GM12878 (cell line): ENCODE data around the gene TSPEAR. TPM values are rescaled to one million over a fixed set of nuclear protein-coding genes. Genes with fewer than 3 reads are reported as not detected.

Source experiments
- ATAC-seq: fragments of 200-7000 bp; cut with Tn5 transposase; 3 replicates; pipeline ENCODE4 v1.9.1; 2020; ENCODE audit warnings: mild to moderate bottlenecking, moderate library complexity
- BruUV-seq: library from RNA; stranded (reverse); fragments of 400-500 nt; replicated peaks from 2 replicates; lab custom pipeline; 2021; lab: Mats Ljungman, UMichigan
- CTCF ChIA-PET: fragments of 300-600 bp; sonication (Branson Sonifier 250); formaldehyde crosslinking; extraction: SDS; loops from one replicate; lab custom pipeline; 2021; ENCODE audit warnings: inconsistent platforms; lab: Yijun Ruan, JAX
- POLR2A ChIA-PET: fragments of 350-600 bp; formaldehyde crosslinking; extraction: SDS; loops from one replicate; lab custom pipeline; 2021; ENCODE audit warnings: inconsistent platforms; lab: Charles Lee
- RAD21 ChIA-PET: fragments of 300-600 bp; sonication (Branson Sonifier 250); formaldehyde crosslinking; loops from one replicate; lab custom pipeline; 2023; ENCODE audit warnings: antibody characterized with exemption; ENCODE audit not compliant: unreplicated experiment; lab: Charles Lee
- SMC1A ChIA-PET: fragments of 300-600 bp; sonication (Branson Sonifier 250); formaldehyde crosslinking; loops from one replicate; lab custom pipeline; 2023; ENCODE audit not compliant: unreplicated experiment, uncharacterized antibody; lab: Charles Lee
- DNase-seq: peaks from one replicate; pipeline ENCODE4 v3.0.0-alpha.2; 2011; ENCODE audit warnings: low read depth, low spot score
- FAIRE-seq: peaks from 3 replicates; lab custom pipeline; 2011; peaks lifted over from hg19 to GRCh38; lab: Jason Lieb, UNC
- H2AFZ ChIP-seq: 2 replicates; pipeline ENCODE4 v1.6.0; 2011; ENCODE audit warnings: low read depth, low read length, control low read depth; ENCODE audit not compliant: control insufficient read depth
- H3K27ac ChIP-seq: 2 replicates; pipeline ENCODE4 v1.5.1; 2011; ENCODE audit warnings: control low read depth; ENCODE audit not compliant: control insufficient read depth, insufficient read depth
- H3K27me3 ChIP-seq, 2 experiments: replicated peaks in 1 of 2; 2 replicates each; pipeline versions ENCODE4 v1.6.0 to v1.6.1; 2011; ENCODE audit warnings: low read length in 1 of 2; ENCODE audit not compliant: control insufficient read depth in 2 of 2, insufficient read depth in 2 of 2
- H3K36me3 ChIP-seq, 2 experiments: 2 replicates each; pipeline ENCODE4 v1.5.1; 2011; ENCODE audit warnings: low read length in 1 of 2; ENCODE audit not compliant: control insufficient read depth in 2 of 2, insufficient read depth in 2 of 2
- H3K4me1 ChIP-seq: 2 replicates; pipeline ENCODE4 v1.6.1; 2011; ENCODE audit warnings: mild to moderate bottlenecking, low read length, moderate library complexity, mixed read lengths; ENCODE audit not compliant: control insufficient read depth, insufficient read depth
- H3K4me2 ChIP-seq: 2 replicates; pipeline ENCODE4 v1.6.0; 2011; ENCODE audit warnings: control low read depth; ENCODE audit not compliant: control insufficient read depth, insufficient read depth
- H3K4me3 ChIP-seq: fragments of 200-600 bp; sonication (generic); 2 replicates; pipeline ENCODE4 v1.5.1; 2016
- H3K79me2 ChIP-seq: 2 replicates; pipeline ENCODE4 v1.6.0; 2011; ENCODE audit warnings: low read length; ENCODE audit not compliant: control insufficient read depth, insufficient read depth
- H3K9ac ChIP-seq: 2 replicates; pipeline ENCODE4 v1.8.0; 2011; ENCODE audit warnings: low read length, control low read depth, mixed read lengths; ENCODE audit not compliant: control insufficient read depth, insufficient read depth
- H3K9me3 ChIP-seq: replicated peaks from 3 replicates; pipeline ENCODE4 v1.5.1; 2011; ENCODE audit warnings: mild to moderate bottlenecking, low read length; ENCODE audit not compliant: control insufficient read depth, insufficient read depth
- H4K20me1 ChIP-seq: 2 replicates; pipeline ENCODE4 v1.6.0; 2011; ENCODE audit not compliant: control insufficient read depth, insufficient read depth
- CREB1 ChIP-seq: IDR thresholded peaks from 2 replicates; pipeline ENCODE4 v1.6.1; 2012; ENCODE audit warnings: low read depth, mild to moderate bottlenecking, inconsistent platforms
- CREM ChIP-seq: IDR thresholded peaks from 2 replicates; pipeline ENCODE4 v1.6.1; 2014; ENCODE audit warnings: antibody characterized with exemption, low read depth
- EP300 ChIP-seq, 2 experiments: fragments of 150-350 bp in 1 of 2; IDR thresholded peaks; 2 replicates each; pipeline ENCODE4 v1.6.1; 2011 to 2012; ENCODE audit warnings: low read depth in 2 of 2, low read length in 2 of 2, borderline replicate concordance in 1 of 2, improper control_type of control experiment in 1 of 2, inconsistent platforms in 1 of 2; ENCODE audit not compliant: control insufficient read depth in 1 of 2
- IRF4 ChIP-seq: IDR thresholded peaks from 2 replicates; pipeline ENCODE4 v1.6.1; 2011; ENCODE audit warnings: low read depth, low read length
- LARP7 ChIP-seq: fragments of 450-650 bp; IDR thresholded peaks from 2 replicates; pipeline ENCODE4 v1.6.1; 2017; ENCODE audit warnings: mild to moderate bottlenecking
- PAX5 ChIP-seq: IDR thresholded peaks from 2 replicates; pipeline ENCODE4 v1.6.1; 2011; ENCODE audit warnings: low read depth, low read length, borderline replicate concordance
- PBX3 ChIP-seq: IDR thresholded peaks from 2 replicates; pipeline ENCODE4 v1.6.1; 2011; ENCODE audit warnings: mild to moderate bottlenecking, low read depth, low read length, moderate library complexity; ENCODE audit not compliant: insufficient replicate concordance
- RAD21 ChIP-seq: IDR thresholded peaks from 2 replicates; pipeline ENCODE4 v1.6.1; 2011; ENCODE audit warnings: mild to moderate bottlenecking, low read depth, low read length, moderate library complexity; ENCODE audit not compliant: insufficient read depth
- SIX5 ChIP-seq: IDR thresholded peaks from 2 replicates; pipeline ENCODE4 v1.6.1; 2011; ENCODE audit warnings: mild to moderate bottlenecking, low read depth, low read length, moderate library complexity; ENCODE audit not compliant: severe bottlenecking
- TAF1 ChIP-seq: IDR thresholded peaks from 2 replicates; pipeline ENCODE4 v1.6.1; 2011; ENCODE audit warnings: mild to moderate bottlenecking, low read depth, low read length, borderline replicate concordance
- ZNF274 ChIP-seq: IDR thresholded peaks from one replicate; pipeline ENCODE4 v1.8.0; 2011; ENCODE audit not compliant: insufficient read length, insufficient read depth
- WGBS: methylation state at CpG from one replicate; pipeline ENCODE4 v1.1.6; 2016; ENCODE audit warnings: low lambda C conversion rate; ENCODE audit not compliant: insufficient replicate concordance, insufficient coverage; ENCODE audit errors: missing lambda C conversion rate; 5-methylcytosine and 5-hydroxymethylcytosine counted together
- in situ Hi-C: fragments of 300-500 bp; cut with MboI; formaldehyde crosslinking; loops from 9 replicates; pipeline ENCODE4 v1.14.3; 2018; ENCODE audit warnings: mixed read lengths
- intact Hi-C: fragments of 100-400 bp; cut with micrococcal nuclease; formaldehyde crosslinking; loops from one replicate; pipeline ENCODE4 v1.14.2; 2022; ENCODE audit not compliant: unreplicated experiment
- polyA plus RNA-seq, 11 experiments: library from polyadenylated mRNA; depleted of rRNA in 4 of 11; unstranded in 6 of 11; stranded (reverse) in 5 of 11; fragments of >200 nt; fragmentation: Nextera tagmentation in 4 of 11; fragmentation: Illumina TruSeq in 1 of 11; extraction: Ambion mirVana in 4 of 11; extraction: Trizol in 1 of 11; gene quantifications; 1 replicate in 1 of 11; 2 replicates in 10 of 11; pipeline versions ENCODE4 v1.2.1 to v1.2.3, GENCODE V29; 2011 to 2016; ENCODE audit warnings: inconsistent platforms in 2 of 11, missing spikeins in 2 of 11, low read depth in 1 of 11
- total RNA-seq, 4 experiments: library from RNA; depleted of rRNA in 3 of 4; stranded (reverse); fragments of >200 nt in 3 of 4; fragmentation: Illumina TruSeq in 1 of 4; extraction: Trizol in 1 of 4; gene quantifications; 2 replicates each; pipeline versions ENCODE4 v1.2.1 to v1.2.3, GENCODE V29; 2013 to 2021

TSPEAR gene
- total and polyA plus RNA-seq, 10 of the 15 experiments (the other 5 are each of a cell fraction or from before 2014, with no cell fraction given): not detected

- ChIA-PET CTCF (no interaction called here), POLR2A (interaction anchor here (0.5 kb wide), 1 partner anchor 67 kb away, joined by 4 read pairs; no protein-coding TSS in a partner anchor), SMC1A (no interaction called here), RAD21 (no interaction called here)
- no peak for TF ChIP-seq EP300 (IDR thresholded peaks at IDR 0.05; ENCODE audit: borderline replicate concordance in 1 of 2, control insufficient read depth in 1 of 2, low read depth in 2 of 2, low read length in 2 of 2)
- TF ChIP-seq CREB1: no peak
- no peak for TF ChIP-seq SIX5
- TF ChIP-seq TAF1: no peak
- no peak for TF ChIP-seq IRF4
- TF ChIP-seq ZNF274: no peak
- TF ChIP-seq PAX5: no peak
- TF ChIP-seq RAD21: no peak
- TF ChIP-seq PBX3: no peak
- TF ChIP-seq CREM: no peak
- TF ChIP-seq LARP7: no peak
- in situ Hi-C loops (no loop called here), intact Hi-C loops (no loop called here)
- DNase-seq: no peak
- H3K9me3 ChIP-seq: no peaks in the 10 kb centered on the region; the same call in 1 of the 3 replicates
- WGBS: 45% methylated on average over 27 of the region's 27 CpGs
- no peak overlapping the region for H3K9ac ChIP-seq
- no peaks in the 10 kb centered on the region for H3K36me3 ChIP-seq
- no TSS peak for BruUV-seq
- H3K4me2 ChIP-seq: no peak overlapping the region
- no peaks in the 10 kb centered on the region for H3K79me2 ChIP-seq
- no peaks in the 10 kb centered on the region for H3K4me1 ChIP-seq
- H3K4me3 ChIP-seq: no peak overlapping the region
- no peak for FAIRE-seq
- no peak overlapping the region for H2AFZ ChIP-seq
- no peak for ATAC-seq
- H3K27ac ChIP-seq: no peak overlapping the region
- no peaks in the 10 kb centered on the region for H4K20me1 ChIP-seq
- no peaks in the 10 kb centered on the region for H3K27me3 ChIP-seq
Observed at GRCh38 chr21:44568667-44569556, 142.5 kb downstream of the TSPEAR start.
